IPS-15b (cell line): ENCODE data around the gene HOTAIR.

Experiments used
- H3K27me3 ChIP-seq: one replicate; pipeline ENCODE4 v1.6.1; 2013; ENCODE audit warnings: low read length; ENCODE audit not compliant: control insufficient read depth, insufficient read depth
- H3K36me3 ChIP-seq: one replicate; pipeline ENCODE4 v1.6.1; 2013; ENCODE audit warnings: low read length; ENCODE audit not compliant: control insufficient read depth, insufficient read depth
- H3K4me1 ChIP-seq: one replicate; pipeline ENCODE4 v1.6.1; 2013; ENCODE audit warnings: mild to moderate bottlenecking, low read length; ENCODE audit not compliant: control insufficient read depth, insufficient read depth
- H3K4me3 ChIP-seq: one replicate; pipeline ENCODE4 v1.5.1; 2013; ENCODE audit warnings: low read depth, low read length
- H3K9ac ChIP-seq: one replicate; pipeline ENCODE4 v1.6.1; 2013; ENCODE audit warnings: low read depth, mild to moderate bottlenecking, low read length
- H3K9me3 ChIP-seq: one replicate; pipeline ENCODE4 v1.6.1; 2013; ENCODE audit warnings: mild to moderate bottlenecking, low read length; ENCODE audit not compliant: control insufficient read depth, insufficient read depth

The HOTAIR gene

DNA sequence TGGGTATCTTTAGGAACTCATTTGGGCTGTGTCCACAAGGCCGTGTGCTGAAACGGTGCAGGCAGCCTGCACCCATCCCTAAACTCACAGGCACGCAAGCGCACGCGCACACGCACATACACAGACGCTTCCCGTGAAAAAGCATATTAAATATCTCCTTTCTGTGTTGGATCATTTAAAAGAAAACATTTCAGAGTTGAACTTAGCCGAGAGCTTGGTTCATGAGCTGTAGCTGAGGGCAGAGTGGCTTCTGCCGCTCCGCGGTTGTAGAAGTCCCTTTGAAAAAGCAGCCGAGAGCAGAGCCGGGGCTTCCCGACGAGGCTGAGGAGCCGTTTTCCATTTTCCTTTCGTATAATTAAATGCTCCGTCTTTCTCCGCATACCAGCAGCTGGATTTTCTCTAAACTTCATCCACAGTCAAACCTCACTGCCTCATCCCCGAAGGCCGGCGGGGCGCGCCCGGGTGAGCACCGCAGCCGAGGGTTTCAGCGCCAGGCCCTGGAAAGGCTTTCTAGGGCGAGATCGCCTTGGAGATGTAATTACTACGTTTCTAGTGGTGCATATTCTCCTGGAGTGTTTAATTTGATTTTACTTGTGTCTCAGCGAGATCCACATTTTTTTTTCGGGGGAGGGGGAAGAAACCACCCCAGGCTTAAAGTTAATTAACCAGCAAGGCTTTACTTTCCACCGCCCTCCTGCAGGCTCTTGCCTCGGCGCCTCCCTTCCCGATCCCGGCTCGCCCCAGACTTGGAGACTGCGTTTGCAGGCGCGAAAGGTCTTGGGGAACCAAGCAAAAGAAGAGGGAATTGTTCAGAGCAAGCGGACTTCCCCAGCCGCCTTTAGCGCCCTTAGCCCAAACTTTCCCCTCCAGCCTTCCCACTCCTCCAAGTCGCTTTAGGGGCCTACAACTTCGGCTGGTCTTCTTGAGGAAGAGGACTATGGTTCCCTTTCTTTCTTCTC is 39.1 kb downstream of the HOTAIR start:
- H3K4me1 ChIP-seq = no peaks in the 10 kb centered on the region
- no peaks in the 10 kb centered on the region for H3K9me3 ChIP-seq
- H3K9ac ChIP-seq = no peak overlapping the region
- H3K27me3 ChIP-seq = peaks cover 98% of the 10 kb centered on the region
- no peak overlapping the region for H3K4me3 ChIP-seq
- H3K36me3 ChIP-seq = no peaks in the 10 kb centered on the region

DNA sequence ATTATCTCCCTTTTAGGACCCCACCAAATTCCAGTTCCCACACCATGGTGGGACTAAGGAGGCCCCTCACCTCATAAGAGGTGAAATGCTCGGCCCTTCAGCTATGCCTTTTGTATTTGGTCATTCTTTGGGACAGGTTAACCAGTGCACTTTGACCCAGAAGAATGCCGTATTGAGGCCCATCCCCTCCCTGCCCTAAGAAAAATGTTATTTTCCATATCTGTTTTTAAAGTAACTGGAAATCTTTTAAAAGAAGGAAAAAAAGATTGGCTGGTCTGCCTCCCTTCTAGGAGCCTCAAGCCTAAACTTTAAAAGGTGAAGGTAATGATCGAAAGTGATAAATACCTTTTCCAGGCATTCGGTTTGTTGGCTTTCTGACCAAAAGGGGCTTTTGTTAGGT is 41.8 kb downstream of the HOTAIR start:
- no peaks in the 10 kb centered on the region for H3K36me3 ChIP-seq
- no peak overlapping the region for H3K9ac ChIP-seq
- peaks cover 100% of the 10 kb centered on the region for H3K27me3 ChIP-seq
- H3K4me1 ChIP-seq = no peaks in the 10 kb centered on the region
- peak overlapping the region; percentile 4 for H3K4me3 ChIP-seq
- no peaks in the 10 kb centered on the region for H3K9me3 ChIP-seq

DNA sequence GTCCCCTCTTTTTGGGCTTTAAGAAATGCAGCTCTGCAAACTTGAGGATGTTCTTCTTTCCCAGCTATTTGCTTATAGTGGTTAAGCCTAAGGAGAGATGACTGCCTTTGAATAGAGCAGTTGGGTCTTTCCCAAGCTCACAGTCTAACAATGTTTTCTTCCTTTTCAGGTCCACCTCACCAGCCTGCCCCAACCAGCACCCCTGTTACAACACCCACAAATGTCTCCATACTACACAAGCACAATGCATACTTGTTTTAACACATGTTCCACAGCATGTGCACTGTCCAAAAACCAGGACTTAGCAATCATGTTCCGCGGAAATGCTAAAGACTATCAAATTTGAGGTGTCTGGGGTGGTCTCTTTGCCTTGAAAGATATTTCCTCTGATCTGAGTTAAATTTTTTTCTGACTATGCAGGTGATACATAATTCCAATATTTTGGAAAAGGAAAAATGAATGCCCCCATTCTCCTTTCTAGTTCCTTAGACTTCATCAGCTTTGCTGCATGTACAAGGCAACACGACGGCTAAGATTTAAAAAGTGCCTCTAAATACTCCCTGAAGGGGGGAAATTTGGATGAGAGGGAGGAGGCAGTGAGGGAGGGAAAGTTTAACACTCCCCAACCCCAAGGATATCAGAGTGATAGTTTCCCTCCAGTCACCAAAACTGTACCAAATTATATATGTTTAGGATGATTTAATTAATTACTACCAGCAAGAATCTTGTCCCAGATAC is 42.7 kb downstream of the HOTAIR start:
- H3K36me3 ChIP-seq = no peaks in the 10 kb centered on the region
- H3K9me3 ChIP-seq = no peaks in the 10 kb centered on the region
- no peak overlapping the region for H3K9ac ChIP-seq
- H3K27me3 ChIP-seq = peaks cover 100% of the 10 kb centered on the region
- no peaks in the 10 kb centered on the region for H3K4me1 ChIP-seq
- H3K4me3 ChIP-seq = peak overlapping the region; percentile 4

DNA sequence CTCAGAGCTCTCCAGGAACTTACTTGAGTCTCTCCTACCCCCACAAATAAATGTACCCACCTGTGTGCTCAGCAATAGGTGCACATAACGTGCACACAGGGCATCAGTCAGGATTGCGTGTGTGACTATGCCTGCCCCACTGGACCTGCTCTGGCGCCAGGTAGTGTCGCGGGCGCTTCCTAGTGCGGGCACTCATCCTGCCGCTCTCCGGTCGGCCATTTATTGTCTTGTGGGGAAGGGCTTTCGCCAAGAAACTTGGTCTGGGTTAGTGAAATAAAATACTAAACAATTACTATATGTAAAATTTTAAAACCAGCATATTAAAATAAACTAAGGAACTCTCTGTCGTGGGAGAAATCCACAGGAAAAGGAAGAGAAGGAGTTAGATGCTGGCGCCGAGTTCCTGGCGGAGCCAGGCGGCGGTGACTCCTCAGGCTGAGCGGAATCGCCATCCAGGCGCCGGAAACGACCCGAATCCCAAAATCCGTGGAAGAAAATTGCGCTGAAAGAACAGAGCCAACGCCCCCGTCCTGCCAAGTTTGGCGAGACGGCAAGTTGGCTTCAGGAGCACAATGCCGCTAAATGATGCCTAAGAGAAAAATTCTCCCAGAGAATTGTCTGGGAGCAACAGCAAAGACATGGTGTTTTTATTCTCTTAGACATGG is 44.0 kb downstream of the HOTAIR start:
- no peaks in the 10 kb centered on the region for H3K4me1 ChIP-seq
- peaks cover 100% of the 10 kb centered on the region for H3K27me3 ChIP-seq
- no peak overlapping the region for H3K4me3 ChIP-seq
- H3K9ac ChIP-seq = no peak overlapping the region
- H3K36me3 ChIP-seq = no peaks in the 10 kb centered on the region
- H3K9me3 ChIP-seq = no peaks in the 10 kb centered on the region

DNA sequence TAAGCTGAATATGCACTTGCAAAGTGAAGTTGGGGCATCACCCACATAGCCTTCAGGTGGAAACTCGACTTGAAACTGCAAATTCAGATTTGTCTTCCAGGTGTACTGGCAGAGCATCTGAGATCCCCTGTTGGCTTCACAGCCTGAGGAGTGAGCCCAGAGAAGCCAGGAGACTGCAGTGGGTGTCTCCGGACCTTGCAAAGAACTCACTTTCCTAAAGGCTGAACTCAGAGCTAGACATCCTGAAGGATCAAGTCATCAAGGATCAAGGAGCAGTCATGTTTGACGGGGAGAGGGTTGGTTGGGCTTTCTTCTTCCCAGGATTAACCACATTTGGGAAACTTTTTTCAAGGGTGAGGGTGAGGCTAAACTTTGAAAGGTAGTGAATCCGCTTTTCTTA is 45.2 kb downstream of the HOTAIR start:
- Histone ChIP-seq H3K9me3 (no peaks in the 10 kb centered on the region), H3K4me1 (no peaks in the 10 kb centered on the region), H3K4me3 (no peak overlapping the region), H3K27me3 (peaks cover 100% of the 10 kb centered on the region), H3K9ac (no peak overlapping the region), H3K36me3 (no peaks in the 10 kb centered on the region)

DNA sequence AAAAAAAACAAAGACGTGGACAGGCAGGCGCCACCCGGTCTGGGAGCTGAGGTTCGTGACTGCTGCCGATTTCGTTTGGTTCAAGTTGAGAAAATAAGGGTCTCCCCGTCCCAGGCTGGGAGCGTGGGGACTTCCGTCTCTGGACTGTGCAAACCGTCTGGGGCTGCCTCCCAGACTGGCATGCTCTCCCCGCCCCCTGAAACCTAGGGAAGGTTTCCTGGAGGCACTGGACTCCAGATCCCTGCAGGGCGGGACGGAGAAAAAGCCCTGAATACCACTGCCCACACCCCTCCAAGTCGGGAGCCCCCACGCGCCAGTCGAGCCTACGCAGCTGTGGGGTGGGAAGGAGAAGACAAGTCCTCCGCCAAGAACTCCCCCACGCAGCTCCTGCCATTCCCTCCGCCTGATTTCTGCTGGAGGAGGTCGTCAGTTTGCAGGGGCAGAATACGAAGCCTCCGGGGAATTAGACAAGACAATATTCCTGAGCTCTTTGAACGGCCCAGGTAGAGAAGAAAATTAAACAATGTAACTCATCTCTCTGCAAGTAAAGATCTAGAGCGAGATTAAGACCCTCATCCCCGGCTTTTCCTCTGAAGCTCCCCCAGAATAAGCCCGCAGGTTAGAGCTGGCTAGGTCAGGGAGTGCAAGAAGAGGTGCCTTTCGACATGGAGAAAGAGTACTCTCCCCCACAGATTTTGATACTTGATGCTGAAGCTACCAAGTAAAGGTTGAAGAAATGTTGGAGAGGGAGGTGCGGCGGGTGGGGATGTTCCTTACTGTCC is 46.5 kb downstream of the HOTAIR start:
- Histone ChIP-seq H3K4me1 (no peaks in the 10 kb centered on the region), H3K4me3 (no peak overlapping the region), H3K9ac (no peak overlapping the region), H3K9me3 (no peaks in the 10 kb centered on the region), H3K36me3 (no peaks in the 10 kb centered on the region), H3K27me3 (peaks cover 100% of the 10 kb centered on the region)

DNA sequence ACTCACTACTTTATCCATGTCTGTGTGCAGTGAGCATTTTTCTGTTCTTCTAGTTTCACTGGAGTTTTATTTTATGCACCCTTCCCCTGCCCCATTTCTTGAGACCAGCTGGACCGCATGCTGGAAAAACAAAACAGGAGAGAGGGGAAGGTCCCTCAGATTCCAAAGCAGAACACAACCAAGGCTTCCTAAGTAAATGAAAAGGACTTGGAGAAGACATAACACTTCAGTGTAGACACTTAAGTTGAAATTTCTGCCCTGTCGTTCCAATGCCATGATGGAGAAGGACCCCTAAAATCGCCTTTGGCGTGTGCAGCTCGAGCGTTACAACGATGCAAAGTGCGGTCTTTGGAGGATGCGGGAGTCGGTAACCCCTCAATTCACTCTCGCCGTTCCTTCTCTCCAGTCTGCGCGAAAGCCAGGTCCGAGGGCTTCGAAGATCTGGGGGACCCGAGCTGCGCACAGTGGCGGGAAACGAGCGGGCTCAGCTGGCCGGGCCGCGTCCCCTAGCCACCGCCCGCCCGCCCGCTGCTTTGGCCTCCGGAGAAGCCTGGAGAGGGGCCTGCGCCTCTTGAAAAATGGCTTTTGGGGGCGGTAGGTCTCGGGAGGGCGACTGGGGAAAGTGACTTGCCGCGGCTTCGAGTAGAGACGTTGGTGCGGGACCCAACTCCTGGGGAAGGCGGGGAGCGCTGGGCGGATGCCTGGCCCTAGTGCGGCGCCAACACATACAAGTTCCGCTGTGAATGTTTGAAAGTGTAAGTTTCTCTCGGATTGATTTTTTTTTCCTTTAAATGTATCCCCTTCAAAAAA is 47.3 kb downstream of the HOTAIR start:
- H3K27me3 ChIP-seq = peaks cover 100% of the 10 kb centered on the region
- H3K4me1 ChIP-seq = no peaks in the 10 kb centered on the region
- no peaks in the 10 kb centered on the region for H3K9me3 ChIP-seq
- peak overlapping the region; percentile 16 for H3K4me3 ChIP-seq
- H3K9ac ChIP-seq = no peak overlapping the region
- H3K36me3 ChIP-seq = no peaks in the 10 kb centered on the region

DNA sequence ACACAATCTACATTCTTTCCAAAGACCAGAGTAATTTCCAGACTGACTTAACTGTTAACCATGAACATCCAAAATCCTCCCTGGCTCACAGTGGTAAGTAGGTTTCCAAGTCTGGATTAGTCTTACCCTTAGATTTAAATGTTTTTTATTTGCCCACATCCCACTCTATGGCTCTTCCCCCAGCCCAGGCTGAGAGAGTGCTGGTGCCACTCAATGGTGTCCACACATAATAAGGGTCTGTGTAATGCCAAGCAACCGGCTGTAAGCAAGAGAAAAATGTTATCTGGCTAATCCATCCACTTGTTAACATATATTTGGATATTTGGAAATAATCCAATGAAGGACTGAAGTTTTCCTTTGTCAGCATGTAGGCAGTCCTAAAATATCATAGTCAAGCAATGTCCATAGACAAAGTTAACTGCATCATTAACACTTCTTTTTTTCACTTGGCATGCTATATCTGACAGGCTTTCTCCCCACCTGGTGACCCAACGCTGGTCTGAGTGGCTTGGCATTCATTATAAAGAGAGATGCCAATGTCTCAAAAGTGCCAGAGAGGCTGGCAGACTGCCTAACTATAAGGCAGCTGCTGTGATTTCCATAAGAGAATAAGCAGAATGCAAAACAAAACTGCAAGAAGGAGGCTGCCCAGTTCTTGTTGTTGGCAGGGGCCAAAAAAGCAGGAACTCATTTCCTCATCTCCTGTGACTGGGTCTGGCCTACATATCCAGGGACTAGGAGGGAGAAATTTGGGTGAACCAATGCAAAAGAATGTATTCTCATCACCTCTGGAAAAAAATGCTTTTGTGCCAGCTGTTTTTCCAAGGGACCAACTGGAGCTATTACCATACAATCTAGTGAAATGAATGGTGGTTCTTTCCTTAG is 50.0 kb downstream of the HOTAIR start:
- no peak overlapping the region for H3K9ac ChIP-seq
- H3K9me3 ChIP-seq = no peaks in the 10 kb centered on the region
- H3K4me1 ChIP-seq = no peaks in the 10 kb centered on the region
- H3K36me3 ChIP-seq = no peaks in the 10 kb centered on the region
- H3K27me3 ChIP-seq = peaks cover 95% of the 10 kb centered on the region
- no peak overlapping the region for H3K4me3 ChIP-seq

DNA sequence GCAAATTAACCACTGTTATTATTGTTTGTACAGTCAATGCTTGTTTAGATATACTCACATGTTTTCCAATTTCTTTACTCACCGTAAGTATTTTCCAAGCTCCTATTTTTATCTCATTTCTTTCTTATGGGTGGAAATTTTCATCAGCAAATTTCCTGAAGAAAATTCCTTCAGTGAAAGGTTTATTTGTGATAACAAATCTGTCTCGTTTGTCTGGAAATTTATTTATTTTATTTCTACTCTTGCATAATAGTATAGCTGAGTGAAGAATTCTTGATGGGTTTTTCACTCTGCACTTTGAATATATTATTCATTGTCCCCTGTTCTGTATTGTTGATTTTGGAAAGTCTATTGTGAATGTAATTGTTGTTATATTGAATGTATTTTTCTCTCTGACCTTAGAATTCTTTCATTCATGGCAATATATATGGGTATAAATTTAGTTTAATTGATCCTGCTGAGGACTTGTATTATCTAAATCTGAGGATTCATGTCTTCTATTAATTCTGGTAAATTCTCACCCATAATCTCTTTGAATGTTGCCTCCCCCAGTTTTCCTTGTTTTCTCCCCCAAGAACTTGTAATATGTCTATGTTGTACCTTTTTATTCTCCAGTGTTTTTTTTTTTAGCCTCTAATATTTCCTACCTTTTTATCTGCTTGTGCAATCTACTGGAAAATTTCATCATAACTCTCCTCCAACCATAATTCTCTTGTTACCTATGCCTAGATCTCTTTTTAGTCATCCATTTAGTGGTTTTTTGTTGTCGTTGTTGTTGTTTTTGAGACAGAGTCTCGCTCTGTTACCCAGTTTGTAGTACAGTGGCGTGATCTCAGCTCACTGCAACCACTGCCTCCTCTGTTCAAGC is 57.7 kb downstream of the HOTAIR start:
- Histone ChIP-seq H3K9ac (no peak overlapping the region), H3K27me3 (peaks cover 39% of the 10 kb centered on the region)

More for the DNA sequence above, 57.7 kb downstream of the HOTAIR start:
- Histone ChIP-seq H3K9me3 (no peaks in the 10 kb centered on the region), H3K36me3 (no peaks in the 10 kb centered on the region), H3K4me3 (no peak overlapping the region), H3K4me1 (no peaks in the 10 kb centered on the region)
